H1 (cell line): ENCODE measurements around the gene BCL2A1. TPM values are rescaled to one million over a fixed set of nuclear protein-coding genes. Genes with fewer than 3 reads are reported as not detected.

Source experiments
- CTCF ChIA-PET: fragments of 300-600 bp; sonication (Branson Sonifier 250); formaldehyde crosslinking; loops from one replicate; lab custom pipeline; 2021; ENCODE audit not compliant: partially characterized antibody; lab: Charles Lee
- POLR2A ChIA-PET: fragments of 300-600 bp; sonication (Branson Sonifier 250); formaldehyde crosslinking; loops from one replicate; lab custom pipeline; 2021; ENCODE audit warnings: inconsistent platforms; ENCODE audit not compliant: partially characterized antibody; lab: Charles Lee
- DNase-seq, 2 experiments: peaks; one replicate each; pipeline versions ENCODE4 v3.0.0 to v3.0.0-alpha.2; 2010 to 2022; ENCODE audit warnings: low spot score in 2 of 2, low read depth in 1 of 2, mixed read lengths in 1 of 2
- FAIRE-seq: peaks from 2 replicates; lab custom pipeline; 2011; peaks lifted over from hg19 to GRCh38; lab: Jason Lieb, UNC
- H2AFZ ChIP-seq: 2 replicates; pipeline ENCODE4 v1.8.1; 2012; ENCODE audit warnings: low read length, inconsistent platforms
- H2AK5ac ChIP-seq: 2 replicates; pipeline ENCODE4 v1.6.1; 2013; ENCODE audit warnings: low read depth, low read length
- H2BK120ac ChIP-seq: replicated peaks from 2 replicates; pipeline ENCODE3; 2013; ENCODE audit warnings: low read depth, low read length, inconsistent platforms
- H2BK12ac ChIP-seq: 2 replicates; pipeline ENCODE4 v1.6.1; 2013; ENCODE audit warnings: low read depth, low read length
- H2BK15ac ChIP-seq: 2 replicates; pipeline ENCODE4 v1.6.1; 2013; ENCODE audit warnings: low read length
- H2BK20ac ChIP-seq: 2 replicates; pipeline ENCODE4 v1.6.1; 2013; ENCODE audit warnings: low read length
- H2BK5ac ChIP-seq: 2 replicates; pipeline ENCODE4 v1.6.1; 2013; ENCODE audit warnings: low read depth, low read length
- H3K14ac ChIP-seq: 2 replicates; pipeline ENCODE4 v1.6.1; 2013; ENCODE audit warnings: inconsistent platforms; ENCODE audit not compliant: insufficient read length
- H3K18ac ChIP-seq: 2 replicates; pipeline ENCODE4 v1.6.1; 2013; ENCODE audit warnings: low read length; ENCODE audit errors: extremely low read depth
- H3K23ac ChIP-seq: 2 replicates; pipeline ENCODE4 v1.6.1; 2013; ENCODE audit warnings: inconsistent platforms; ENCODE audit not compliant: insufficient read length
- H3K23me2 ChIP-seq: 2 replicates; pipeline ENCODE4 v1.6.1; 2013; ENCODE audit warnings: low read depth, low read length
- H3K27ac ChIP-seq: 2 replicates; pipeline ENCODE4 v1.6.1; 2011; ENCODE audit warnings: low read depth, low read length, inconsistent platforms
- H3K27me3 ChIP-seq, 4 experiments: replicated peaks in 1 of 4; 1 replicate in 1 of 4; 2 replicates in 3 of 4; pipeline versions ENCODE4 v1.6.1 to v1.8.1; 2011 to 2013; ENCODE audit warnings: low read length in 3 of 4, mild to moderate bottlenecking in 3 of 4, inconsistent platforms in 2 of 4, mixed read lengths in 2 of 4, moderate library complexity in 1 of 4; ENCODE audit not compliant: control insufficient read depth in 3 of 4, insufficient read depth in 3 of 4; ENCODE audit errors: extremely low read depth in 1 of 4
- H3K36me3 ChIP-seq, 4 experiments: 2 replicates each; pipeline versions ENCODE4 v1.6.1 to v1.8.1; 2011 to 2013; ENCODE audit warnings: mild to moderate bottlenecking in 4 of 4, low read length in 3 of 4, moderate library complexity in 2 of 4, control low read depth in 1 of 4, inconsistent platforms in 1 of 4; ENCODE audit not compliant: insufficient read depth in 4 of 4, control insufficient read depth in 2 of 4
- H3K4ac ChIP-seq: replicated peaks from 2 replicates; pipeline ENCODE3; 2013; ENCODE audit warnings: low read length, low read depth, mixed read lengths, inconsistent platforms; ENCODE audit not compliant: insufficient read length
- H3K4me1 ChIP-seq, 4 experiments: replicated peaks in 1 of 4; 1 replicate in 1 of 4; 2 replicates in 3 of 4; pipeline versions ENCODE4 v1.6.1 to v1.8.1; 2011 to 2013; ENCODE audit warnings: low read length in 3 of 4, inconsistent platforms in 2 of 4, mixed read lengths in 1 of 4; ENCODE audit not compliant: insufficient read depth in 4 of 4, control insufficient read depth in 3 of 4
- H3K4me2 ChIP-seq, 2 experiments: 2 replicates each; pipeline versions ENCODE4 v1.6.1 to v1.8.1; 2011 to 2013; ENCODE audit warnings: low read depth in 2 of 2, low read length in 2 of 2, control low read depth in 1 of 2, inconsistent platforms in 1 of 2, mild to moderate bottlenecking in 1 of 2; ENCODE audit not compliant: insufficient read depth in 1 of 2
- H3K4me3 ChIP-seq, 4 experiments: fragments of 200-600, 300-600 bp in 1 of 4; sonication (generic), shearing (Covaris generic), sonication (Bioruptor Twin) in 1 of 4; 2 replicates each; pipeline versions ENCODE4 v1.5.1 to v1.8.1; 2011 to 2016; ENCODE audit warnings: low read length in 4 of 4, low read depth in 3 of 4, control low read depth in 2 of 4, inconsistent platforms in 2 of 4, mild to moderate bottlenecking in 2 of 4, mixed read lengths in 1 of 4, moderate library complexity in 1 of 4; ENCODE audit not compliant: insufficient read depth in 2 of 4; ENCODE audit errors: extremely low read depth in 1 of 4
- H3K56ac ChIP-seq: replicated peaks from 2 replicates; pipeline ENCODE3; 2013; ENCODE audit warnings: low read depth, mild to moderate bottlenecking, mixed read lengths, low read length, inconsistent platforms; ENCODE audit not compliant: insufficient read length
- H3K79me1 ChIP-seq: 2 replicates; pipeline ENCODE4 v1.6.1; 2013; ENCODE audit warnings: low read depth, low read length, control low read depth
- H3K79me2 ChIP-seq, 2 experiments: 2 replicates each; pipeline versions ENCODE4 v1.6.1 to v1.8.1; 2012 to 2013; ENCODE audit warnings: low read length in 2 of 2, mild to moderate bottlenecking in 2 of 2, inconsistent platforms in 1 of 2; ENCODE audit not compliant: insufficient read depth in 2 of 2, control insufficient read depth in 1 of 2
- H3K9ac ChIP-seq, 4 experiments: replicated peaks in 1 of 4; 1 replicate in 1 of 4; 2 replicates in 3 of 4; pipeline versions ENCODE4 v1.6.1 to v1.8.1; 2011 to 2013; ENCODE audit warnings: low read depth in 3 of 4, low read length in 3 of 4, control low read depth in 2 of 4, mild to moderate bottlenecking in 2 of 4, moderate library complexity in 2 of 4, inconsistent platforms in 1 of 4; ENCODE audit errors: extremely low read depth in 1 of 4
- H3K9me3 ChIP-seq, 2 experiments: 2 replicates each; pipeline versions ENCODE4 v1.6.1 to v1.8.1; 2012 to 2013; ENCODE audit warnings: mild to moderate bottlenecking in 2 of 2, moderate library complexity in 2 of 2, control low read depth in 1 of 2, inconsistent platforms in 1 of 2, low read depth in 1 of 2, low read length in 1 of 2, mixed read lengths in 1 of 2; ENCODE audit not compliant: insufficient read depth in 2 of 2
- H4K20me1 ChIP-seq, 2 experiments: replicated peaks in 1 of 2; 2 replicates each; pipeline versions ENCODE3 to v1.8.1; 2011 to 2013; ENCODE audit warnings: inconsistent platforms in 2 of 2, low read length in 2 of 2, mild to moderate bottlenecking in 1 of 2; ENCODE audit not compliant: insufficient read depth in 2 of 2, control insufficient read depth in 1 of 2
- H4K5ac ChIP-seq: 2 replicates; pipeline ENCODE4 v1.6.1; 2013; ENCODE audit warnings: low read length, low read depth, mixed read lengths, inconsistent platforms; ENCODE audit not compliant: insufficient read length
- H4K8ac ChIP-seq: 2 replicates; pipeline ENCODE4 v1.8.0; 2013; ENCODE audit warnings: mild to moderate bottlenecking, moderate library complexity, low read length, inconsistent platforms; ENCODE audit not compliant: insufficient read depth; ENCODE audit errors: extremely low read depth
- H4K91ac ChIP-seq: replicated peaks from 2 replicates; pipeline ENCODE3; 2013; ENCODE audit warnings: low read length, mixed read lengths, inconsistent platforms; ENCODE audit not compliant: insufficient read length
- BCL11A ChIP-seq, 2 experiments: IDR thresholded peaks; one replicate each; pipeline ENCODE4 v1.6.1; 2011; ENCODE audit warnings: low read depth in 2 of 2, low read length in 2 of 2, mild to moderate bottlenecking in 2 of 2
- CREB1 ChIP-seq: IDR thresholded peaks from 2 replicates; pipeline ENCODE4 v1.6.1; 2012; ENCODE audit warnings: inconsistent platforms
- EP300 ChIP-seq, 2 experiments: IDR thresholded peaks; 1 replicate in 1 of 2; 2 replicates in 1 of 2; pipeline ENCODE4 v1.6.1; 2011 to 2012; ENCODE audit warnings: low read depth in 2 of 2, low read length in 2 of 2, mild to moderate bottlenecking in 2 of 2, borderline replicate concordance in 1 of 2, inconsistent platforms in 1 of 2, moderate library complexity in 1 of 2
- JUND ChIP-seq: IDR thresholded peaks from 2 replicates; pipeline ENCODE4 v1.6.1; 2011; ENCODE audit warnings: mild to moderate bottlenecking, improper control_type of control experiment, low read length
- SP2 ChIP-seq: IDR thresholded peaks from 2 replicates; pipeline ENCODE4 v1.6.1; 2012; ENCODE audit warnings: mild to moderate bottlenecking, low read length, inconsistent platforms
- SP4 ChIP-seq: IDR thresholded peaks from 2 replicates; pipeline ENCODE4 v1.6.1; 2012; ENCODE audit warnings: low read length, inconsistent platforms
- TEAD4 ChIP-seq: IDR thresholded peaks from 2 replicates; pipeline ENCODE4 v1.6.1; 2012; ENCODE audit warnings: low read depth, low read length, inconsistent platforms, mixed read lengths
- WGBS, 2 experiments: shearing (Covaris generic) in 1 of 2; methylation state at CpG; one replicate each; pipeline versions ENCODE4 v1.1.6 to v1.1.7; 2013 to 2015; ENCODE audit warnings: low lambda C conversion rate in 2 of 2, mixed read lengths in 2 of 2, inconsistent platforms in 1 of 2, low coverage in 1 of 2, missing lambda C conversion rate in 1 of 2; ENCODE audit not compliant: insufficient replicate concordance in 2 of 2, insufficient coverage in 1 of 2, insufficient read length in 1 of 2; ENCODE audit errors: extremely low coverage in 1 of 2, missing lambda C conversion rate in 1 of 2; 5-methylcytosine and 5-hydroxymethylcytosine counted together
- polyA plus RNA-seq, 7 experiments: library from polyadenylated mRNA; depleted of rRNA in 3 of 7; stranded (reverse) in 5 of 7; unstranded in 2 of 7; fragments of >200 nt in 5 of 7; fragments of 200-250 nt in 2 of 7; gene quantifications; 1 replicate in 5 of 7; 2 replicates in 1 of 7; 4 replicates in 1 of 7; pipeline versions ENCODE4 v1.2.1 to v1.2.3, GENCODE V29; 2011 to 2013; ENCODE audit warnings: missing spikeins in 2 of 7, mixed read lengths in 2 of 7
- total RNA-seq: library from RNA; stranded (reverse); fragmentation: NEBNext Ultra II Directional; extraction: Animal tissue kit (Norgen Biotek cat#: 25700); gene quantifications from 2 replicates; pipeline ENCODE4 v1.2.1, GENCODE V29; 2021

BCL2A1 gene
- total and polyA plus RNA-seq, 2 of the 8 experiments (the other 6 are each of a cell fraction or from before 2014, with no cell fraction given): not detected

DNA sequence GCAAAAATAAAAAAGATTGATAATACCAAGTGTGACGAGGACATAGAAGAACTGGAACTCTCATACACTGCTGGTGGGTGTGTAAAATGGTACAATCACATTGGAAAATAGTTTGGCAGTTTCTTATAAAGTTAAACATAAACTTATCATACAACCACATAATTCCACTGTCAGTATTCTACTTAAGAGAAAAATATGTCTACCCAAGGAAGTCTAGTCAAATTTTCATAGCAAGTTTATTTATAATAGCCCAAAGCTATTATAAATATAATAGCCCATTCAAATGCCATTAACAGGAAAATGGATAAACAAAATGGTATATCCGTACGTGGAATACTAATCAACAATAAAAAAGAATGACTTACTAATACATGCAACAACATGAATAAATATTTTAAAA lies 40.6 kb upstream of the BCL2A1 start:
- Histone ChIP-seq H2AK5ac (no peak overlapping the region), H4K8ac (no peak overlapping the region), H3K4me3 (no peak overlapping the region), H2BK12ac (no peak overlapping the region), H2BK5ac (no peak overlapping the region), H3K14ac (no peak overlapping the region), H3K18ac (no peak overlapping the region), H2BK120ac (no peak overlapping the region), H3K4me2 (no peak overlapping the region), H3K9me3 (no peaks in the 10 kb centered on the region; a peak in 2 of 4 replicates), H3K36me3 (no peaks in the 10 kb centered on the region), H2BK20ac (no peak overlapping the region), H4K20me1 (no peaks in the 10 kb centered on the region), H3K56ac (no peak overlapping the region), H3K23ac (no peak overlapping the region), H2BK15ac (no peak overlapping the region), H3K27ac (no peak overlapping the region), H3K4me1 (no peaks in the 10 kb centered on the region), H3K27me3 (no peaks in the 10 kb centered on the region), H3K79me2 (no peaks in the 10 kb centered on the region), H3K9ac (no peak overlapping the region), H4K5ac (no peak overlapping the region), H2AFZ (no peak overlapping the region), H3K79me1 (no peaks in the 10 kb centered on the region), H4K91ac (no peak overlapping the region), H3K4ac (no peak overlapping the region), H3K23me2 (no peaks in the 10 kb centered on the region)
- 86% methylated on average over 3 of the region's 3 CpGs; no CpG with 5 or more reads in 1 of the 2 experiments for WGBS, 2 experiments
- no peak for FAIRE-seq
- no peak for DNase-seq
- POLR2A ChIA-PET: no interaction called here
- CTCF ChIA-PET: interaction anchor here (0.6 kb wide), 1 partner anchor 1076 kb away, joined by 3 read pairs; no protein-coding TSS in a partner anchor
- TF ChIP-seq JUND: no peak
- TF ChIP-seq SP4: no peak
- TF ChIP-seq CREB1: no peak
- TF ChIP-seq SP2: no peak
- no peak for TF ChIP-seq TEAD4
- TF ChIP-seq EP300 (IDR thresholded peaks at IDR 0.05; ENCODE audit: borderline replicate concordance in 1 of 2, low read depth in 2 of 2, low read length in 2 of 2): no peak
- no peak for TF ChIP-seq BCL11A (IDR thresholded peaks at IDR 0.05; ENCODE audit: low read depth in 2 of 2, low read length in 2 of 2)
